ENCODE measurements around the gene CD2. TPM values are rescaled to one million over a fixed set of nuclear protein-coding genes. Genes with fewer than 3 reads are reported as not detected.

CD2 gene
- total and polyA plus RNA-seq, 7 donors = 0.21 to 0.62 (median 0.42) TPM

DNA sequence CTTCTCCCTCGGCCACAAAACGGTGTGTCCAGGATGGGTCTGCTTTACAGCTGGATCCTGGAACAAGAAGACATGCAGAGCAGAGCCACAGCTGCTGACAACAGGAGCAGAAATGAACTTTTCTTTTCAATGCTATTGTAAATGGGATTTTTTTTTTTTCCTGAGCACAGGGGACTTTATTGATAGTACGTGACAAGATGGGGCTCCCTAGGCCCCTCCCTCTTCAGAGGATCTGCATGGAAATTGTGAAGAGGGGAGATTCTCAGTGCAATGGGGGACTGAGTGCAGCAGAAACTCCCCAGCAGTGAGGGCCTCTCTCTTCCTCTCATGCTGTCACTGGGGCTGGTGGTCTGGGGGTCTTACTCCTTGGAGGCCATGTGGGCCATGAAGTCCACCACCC is 40.8 kb upstream of the CD2 start:
- intact Hi-C loops (cut with DNase I) = no loop called here
- Histone ChIP-seq H3K4me1 (no peaks in the 10 kb centered on the region), H3K9me3 (no peaks in the 10 kb centered on the region), H3K27ac (no peak overlapping the region), H3K27me3 (ENCODE audit: insufficient read depth in 3 of 3, low read length in 2 of 3) (peaks cover 0 to 2% (median under 1%) of the 10 kb centered on the region in 3 donors), H3K4me3 (no peak overlapping the region), H3K36me3 (ENCODE audit: insufficient read depth in 1 of 2, low read depth in 1 of 2) (no peaks in the 10 kb centered on the region)
- WGBS, 3 donors = 77 to 96% (median 87%) methylated on average over 3 of the region's 3 CpGs
- ATAC-seq = no peak
- DNase-seq = no peak
- TF ChIP-seq, protein P1, sequence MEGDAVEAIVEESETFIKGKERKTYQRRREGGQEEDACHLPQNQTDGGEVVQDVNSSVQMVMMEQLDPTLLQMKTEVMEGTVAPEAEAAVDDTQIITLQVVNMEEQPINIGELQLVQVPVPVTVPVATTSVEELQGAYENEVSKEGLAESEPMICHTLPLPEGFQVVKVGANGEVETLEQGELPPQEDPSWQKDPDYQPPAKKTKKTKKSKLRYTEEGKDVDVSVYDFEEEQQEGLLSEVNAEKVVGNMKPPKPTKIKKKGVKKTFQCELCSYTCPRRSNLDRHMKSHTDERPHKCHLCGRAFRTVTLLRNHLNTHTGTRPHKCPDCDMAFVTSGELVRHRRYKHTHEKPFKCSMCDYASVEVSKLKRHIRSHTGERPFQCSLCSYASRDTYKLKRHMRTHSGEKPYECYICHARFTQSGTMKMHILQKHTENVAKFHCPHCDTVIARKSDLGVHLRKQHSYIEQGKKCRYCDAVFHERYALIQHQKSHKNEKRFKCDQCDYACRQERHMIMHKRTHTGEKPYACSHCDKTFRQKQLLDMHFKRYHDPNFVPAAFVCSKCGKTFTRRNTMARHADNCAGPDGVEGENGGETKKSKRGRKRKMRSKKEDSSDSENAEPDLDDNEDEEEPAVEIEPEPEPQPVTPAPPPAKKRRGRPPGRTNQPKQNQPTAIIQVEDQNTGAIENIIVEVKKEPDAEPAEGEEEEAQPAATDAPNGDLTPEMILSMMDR (IDR thresholded peaks at IDR 0.05) = no peak

DNA sequence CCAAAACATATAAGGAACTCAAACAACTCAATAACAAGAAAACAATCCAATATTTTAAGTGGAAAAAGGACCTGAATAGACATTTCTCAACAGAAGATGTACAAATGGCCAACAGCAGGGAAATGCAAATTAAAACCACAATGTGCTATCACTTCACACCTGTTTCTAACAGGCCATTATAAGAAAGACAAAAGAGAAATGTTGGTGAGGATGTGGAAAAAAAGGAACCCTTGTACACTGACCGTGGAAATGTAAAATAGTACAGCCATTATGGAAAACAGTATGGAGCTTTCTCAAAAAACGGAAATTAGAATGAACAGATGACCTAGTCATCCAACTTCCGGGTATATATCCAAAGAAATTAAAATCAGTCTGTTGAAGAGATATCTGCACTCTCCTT is 37.8 kb upstream of the CD2 start:
- ATAC-seq = no peak
- TF ChIP-seq, protein P1 (IDR thresholded peaks at IDR 0.05) = no peak
- Histone ChIP-seq H3K27ac (no peak overlapping the region), H3K4me1 (no peaks in the 10 kb centered on the region), H3K27me3 (ENCODE audit: insufficient read depth in 3 of 3, low read length in 2 of 3) (peaks cover 0 to 2% (median 0%) of the 10 kb centered on the region in 3 donors), H3K9me3 (no peaks in the 10 kb centered on the region), H3K4me3 (no peak overlapping the region), H3K36me3 (ENCODE audit: insufficient read depth in 1 of 2, low read depth in 1 of 2) (no peaks in the 10 kb centered on the region)
- intact Hi-C loops (cut with DNase I) = no loop called here
- WGBS, 3 donors = 79 to 91% (median 81%) methylated on average over 3 of the region's 3 CpGs
- no peak for DNase-seq

DNA sequence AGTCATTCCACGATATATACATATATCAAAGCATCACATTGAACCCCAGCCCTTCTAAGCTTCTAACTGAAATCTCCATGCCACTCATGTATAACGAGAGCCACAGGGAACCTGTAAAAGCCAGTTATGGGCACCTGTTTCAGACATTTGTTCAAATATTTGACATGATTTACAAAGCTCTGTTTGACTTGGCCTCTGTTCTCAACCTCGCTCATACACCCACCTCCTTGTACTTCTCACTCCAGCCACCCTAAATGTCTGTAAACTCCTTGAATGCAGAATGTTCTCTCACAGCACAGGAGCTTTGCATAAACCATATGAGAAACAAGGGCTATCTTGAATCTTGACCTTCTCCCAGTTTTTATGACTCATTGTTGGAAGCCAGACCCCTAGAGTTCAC is 36.9 kb upstream of the CD2 start:
- Histone ChIP-seq H3K4me3 (no peak overlapping the region), H3K9me3 (no peaks in the 10 kb centered on the region), H3K36me3 (ENCODE audit: insufficient read depth in 1 of 2, low read depth in 1 of 2) (no peaks in the 10 kb centered on the region), H3K27ac (no peak overlapping the region), H3K4me1 (no peaks in the 10 kb centered on the region), H3K27me3 (ENCODE audit: insufficient read depth in 3 of 3, low read length in 2 of 3) (peaks cover 0 to 2% (median 0%) of the 10 kb centered on the region in 3 donors)
- intact Hi-C loops (cut with DNase I) = no loop called here
- ATAC-seq (no peak), DNase-seq (no peak)
- TF ChIP-seq, protein P1 (IDR thresholded peaks at IDR 0.05) = no peak
- 77 to 87% (median 81%) methylated on average over 3 of the region's 3 CpGs for WGBS, 3 donors

DNA sequence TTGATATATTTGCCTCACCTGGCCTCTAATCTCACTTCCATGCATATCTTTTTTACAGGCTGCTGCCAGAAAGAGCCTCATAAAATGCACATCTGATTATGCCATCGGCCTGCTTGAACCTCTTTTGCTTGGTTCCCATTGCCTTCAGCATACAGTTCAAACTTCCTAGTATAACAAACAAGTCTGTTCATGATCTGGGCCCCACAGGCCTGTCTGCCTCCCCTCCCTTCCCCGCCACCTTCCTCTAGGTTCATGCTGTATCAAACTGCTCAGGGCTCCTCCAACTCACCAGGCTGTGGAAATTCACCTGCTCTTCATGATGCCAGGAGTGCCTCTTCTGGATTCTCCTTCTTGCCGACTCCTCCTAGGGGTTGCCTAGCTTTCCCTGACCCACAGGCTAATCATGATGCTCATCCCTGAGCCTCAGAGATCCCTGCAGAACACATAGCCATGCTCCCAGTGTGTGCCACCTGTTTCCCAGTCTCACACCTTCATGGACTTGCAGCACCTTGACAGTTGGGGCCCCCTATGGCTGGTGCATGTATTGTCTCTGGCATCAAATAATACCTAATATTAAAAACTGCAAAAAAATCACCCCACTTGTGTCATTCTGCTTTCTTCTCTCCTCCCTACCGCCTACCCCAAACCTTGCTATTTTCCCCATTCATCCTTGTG is 33.7 kb upstream of the CD2 start:
- ATAC-seq (no peak), DNase-seq (no peak)
- Histone ChIP-seq H3K27me3 (ENCODE audit: insufficient read depth in 3 of 3, low read length in 2 of 3) (no peaks in the 10 kb centered on the region), H3K4me1 (no peaks in the 10 kb centered on the region), H3K4me3 (no peak overlapping the region), H3K27ac (no peak overlapping the region), H3K36me3 (ENCODE audit: insufficient read depth in 1 of 2, low read depth in 1 of 2) (no peaks in the 10 kb centered on the region), H3K9me3 (no peaks in the 10 kb centered on the region)
- TF ChIP-seq, protein P1 (IDR thresholded peaks at IDR 0.05) = no peak
- intact Hi-C loops (cut with DNase I) = loop anchor here in 1 of 2 donors (10.0 kb wide), 1 partner anchor 564 kb away; no protein-coding TSS in a partner anchor
- 87 to 92% (median 88%) methylated on average over 4 of the region's 4 CpGs for WGBS, 3 donors

DNA sequence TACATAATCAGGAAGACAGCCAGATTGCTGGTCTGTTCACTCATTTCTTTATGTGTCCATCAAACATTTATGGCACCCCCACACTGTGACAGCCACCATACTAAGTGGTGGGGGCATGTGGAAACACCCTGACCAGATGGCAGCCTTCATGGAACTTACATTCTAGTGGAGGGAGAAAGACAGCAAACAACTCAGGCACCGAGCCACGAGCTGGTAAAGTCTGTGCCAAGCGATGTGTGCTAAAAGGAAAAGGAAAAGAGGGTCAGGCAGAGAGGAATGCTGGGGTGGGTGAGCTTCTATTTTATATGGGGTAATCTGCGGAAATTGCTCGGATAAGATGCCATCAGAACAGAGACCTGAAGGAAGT is 33.2 kb upstream of the CD2 start:
- no peaks in the 10 kb centered on the region for H3K9me3 ChIP-seq
- no peak overlapping the region for H3K27ac ChIP-seq
- 75 to 83% (median 83%) methylated on average over 5 of the region's 5 CpGs for WGBS, 3 donors
- H3K4me1 ChIP-seq = no peaks in the 10 kb centered on the region
- TF ChIP-seq, protein P1 (IDR thresholded peaks at IDR 0.05) = no peak
- DNase-seq (no peak), ATAC-seq (no peak)
- no peaks in the 10 kb centered on the region for H3K27me3 ChIP-seq (ENCODE audit: insufficient read depth in 3 of 3, low read length in 2 of 3)
- intact Hi-C loops (cut with DNase I) = loop anchor here in 1 of 2 donors (10.0 kb wide), 1 partner anchor 564 kb away; no protein-coding TSS in a partner anchor
- H3K4me3 ChIP-seq = no peak overlapping the region
- no peaks in the 10 kb centered on the region for H3K36me3 ChIP-seq (ENCODE audit: insufficient read depth in 1 of 2, low read depth in 1 of 2)
